Measurements from ENCODE around the gene NTM.

Gene NTM

DNA sequence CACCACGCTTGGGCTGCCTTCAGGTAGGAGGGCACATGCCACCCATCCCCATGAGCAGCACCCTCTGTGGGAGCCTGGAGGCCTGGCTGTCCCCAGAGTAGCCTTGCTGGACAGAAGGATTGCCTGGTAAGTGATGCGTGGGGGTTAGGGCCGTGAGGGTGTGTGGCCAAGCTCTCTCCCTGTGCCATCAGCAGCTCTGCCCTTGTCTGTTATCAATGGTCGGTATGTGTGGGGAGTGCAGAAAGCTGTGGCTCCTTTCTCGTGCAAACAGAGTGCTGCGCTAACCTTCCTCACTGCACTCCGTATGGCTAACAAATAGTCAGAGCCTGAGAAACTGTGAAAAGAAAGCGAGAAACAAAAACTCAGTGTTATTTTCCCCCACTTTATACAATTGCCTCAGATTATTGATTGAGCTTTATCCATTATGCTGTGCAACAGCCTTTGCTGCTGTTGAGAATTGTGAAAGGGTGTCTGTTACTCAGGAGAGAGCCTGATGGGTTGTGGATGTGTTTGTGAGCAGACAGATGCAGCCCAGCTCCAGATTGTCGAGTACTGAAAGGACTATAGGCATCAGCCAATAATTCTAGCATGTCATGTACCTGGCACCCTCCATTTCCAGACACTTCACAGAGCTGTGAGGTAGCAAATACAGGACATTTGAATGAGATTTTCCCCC, 432.2 kb downstream of the NTM start:
- DNase-seq: no peak

DNA sequence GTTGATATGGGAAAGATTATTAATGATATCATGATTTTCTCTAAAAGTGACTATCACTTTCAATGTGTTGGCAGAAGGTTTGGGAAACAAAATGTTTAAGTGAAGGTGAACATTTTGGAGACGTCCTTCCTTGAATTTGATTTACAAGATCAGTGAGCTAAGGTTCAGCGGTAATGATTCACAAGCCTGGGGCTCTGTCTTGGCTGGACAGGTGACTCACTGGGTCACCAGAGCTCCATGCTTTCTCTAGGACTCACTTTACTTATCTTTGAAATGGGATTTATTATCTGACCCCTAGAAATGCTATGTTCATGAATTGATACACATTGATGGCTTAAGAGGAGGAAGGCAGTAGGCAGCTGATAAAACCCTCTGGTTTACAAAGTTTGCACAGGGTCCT, 437.5 kb downstream of the NTM start:
- DNase-seq: no peak

DNA sequence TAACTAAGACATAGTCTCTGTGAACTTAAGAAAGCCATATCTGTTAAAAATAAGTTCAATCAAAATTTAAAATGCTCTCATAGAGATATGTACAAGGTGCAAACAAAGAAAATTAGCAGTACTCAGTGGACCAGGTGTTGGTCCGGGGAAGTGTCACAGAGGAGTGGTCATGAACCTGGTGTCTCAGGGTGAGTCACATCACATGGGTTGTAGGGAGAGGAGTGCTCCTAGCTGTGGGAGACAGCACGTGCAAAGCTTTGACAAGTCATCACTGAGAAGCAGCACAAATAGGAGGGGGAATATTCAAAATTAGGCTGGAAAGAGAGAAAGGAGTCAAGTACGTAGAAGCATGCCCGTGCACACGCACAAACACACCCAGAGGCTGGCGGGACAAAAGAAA, 438.1 kb downstream of the NTM start:
- DNase-seq: no peak

DNA sequence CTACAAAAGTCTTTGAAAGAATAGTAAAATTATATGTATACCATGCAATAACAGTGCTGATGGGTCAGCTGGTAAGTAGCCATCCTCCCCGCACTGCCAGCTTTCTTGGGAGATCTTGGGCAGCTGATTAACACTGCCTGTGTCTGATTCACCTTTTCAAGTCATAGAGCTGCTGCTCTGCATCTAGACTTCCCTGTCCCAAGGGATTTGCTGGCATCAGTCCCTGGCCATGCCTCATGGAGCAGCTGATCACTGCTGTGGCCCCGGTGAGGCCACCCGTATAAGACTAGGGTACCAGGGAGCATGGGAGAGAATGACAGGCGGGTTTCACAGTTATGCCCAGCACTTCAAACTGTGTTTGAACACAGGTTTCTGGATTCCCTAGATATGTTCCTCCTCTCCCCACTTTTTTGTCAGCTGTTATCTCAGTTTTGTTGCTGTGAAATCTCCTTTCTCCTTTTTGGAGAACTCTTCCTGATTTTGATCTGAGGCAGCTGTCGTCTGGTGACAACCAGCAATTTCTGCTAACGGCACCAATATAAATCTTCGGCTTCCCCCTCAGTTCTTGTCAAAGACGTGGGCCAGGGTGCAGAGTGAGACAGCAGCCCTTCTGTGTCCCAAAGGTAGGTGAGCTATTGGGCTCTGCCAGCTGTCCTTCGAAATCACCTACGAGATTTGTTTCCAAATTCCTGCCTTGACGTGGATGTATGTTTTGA, 438.9 kb downstream of the NTM start:
- no peak for DNase-seq

DNA sequence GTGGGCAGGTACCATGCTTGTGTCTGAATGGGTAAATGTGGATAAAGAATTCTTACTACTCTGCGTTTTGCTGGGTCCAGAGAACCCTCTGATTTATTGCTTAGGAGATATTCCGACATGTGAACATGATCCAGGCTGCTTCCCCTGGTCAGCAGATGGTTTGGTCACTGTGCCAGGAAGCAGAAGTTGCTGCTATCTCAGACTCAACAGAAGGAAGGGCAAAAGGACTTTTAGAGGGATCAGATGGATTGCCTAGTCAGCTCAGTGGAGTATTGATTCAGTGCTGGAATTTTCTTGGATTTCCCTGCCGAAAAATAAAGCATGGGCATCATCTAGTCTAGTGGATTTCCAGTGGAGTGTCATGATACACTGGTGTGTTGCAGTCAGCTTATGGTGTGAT, 440.1 kb downstream of the NTM start:
- DNase-seq: no peak

DNA sequence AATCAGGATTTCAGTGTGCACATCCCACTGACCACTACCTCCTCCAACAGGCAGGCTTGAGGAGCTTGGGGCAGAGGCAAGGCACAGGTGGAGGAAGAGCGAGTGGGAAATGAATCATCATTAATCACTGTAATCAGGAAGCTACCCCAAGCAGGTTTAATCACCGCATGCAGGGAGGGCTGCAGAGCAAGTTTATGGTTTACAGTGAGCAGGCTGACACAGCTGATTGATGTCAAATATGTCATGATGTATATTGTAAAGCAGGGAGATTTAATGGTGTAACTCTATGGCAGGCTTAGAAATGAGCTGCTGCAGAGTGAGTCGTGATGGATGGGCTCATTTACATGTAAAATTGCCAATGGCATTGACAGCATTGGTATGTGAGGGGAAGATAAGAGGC, 441.0 kb downstream of the NTM start:
- no peak for DNase-seq

DNA sequence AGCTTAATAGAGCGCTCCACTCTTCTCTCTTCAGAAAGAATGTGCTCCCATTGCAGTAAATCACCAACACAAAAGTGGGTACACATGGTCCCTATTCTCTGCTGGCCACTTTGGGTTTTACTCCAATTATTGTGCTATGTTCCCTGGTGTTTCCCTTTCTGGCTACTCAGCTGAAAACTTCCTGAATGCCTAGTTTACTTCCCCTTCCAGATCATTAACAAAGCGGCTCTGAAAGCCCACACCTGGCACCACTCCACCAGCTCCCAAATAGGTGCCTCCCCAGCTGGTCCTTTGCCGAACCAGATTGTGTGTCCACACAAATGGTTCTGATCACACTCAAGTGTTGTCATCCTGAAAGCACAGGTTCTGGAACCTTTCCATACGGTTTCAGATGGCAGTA, 443.7 kb downstream of the NTM start:
- DNase-seq: no peak

DNA sequence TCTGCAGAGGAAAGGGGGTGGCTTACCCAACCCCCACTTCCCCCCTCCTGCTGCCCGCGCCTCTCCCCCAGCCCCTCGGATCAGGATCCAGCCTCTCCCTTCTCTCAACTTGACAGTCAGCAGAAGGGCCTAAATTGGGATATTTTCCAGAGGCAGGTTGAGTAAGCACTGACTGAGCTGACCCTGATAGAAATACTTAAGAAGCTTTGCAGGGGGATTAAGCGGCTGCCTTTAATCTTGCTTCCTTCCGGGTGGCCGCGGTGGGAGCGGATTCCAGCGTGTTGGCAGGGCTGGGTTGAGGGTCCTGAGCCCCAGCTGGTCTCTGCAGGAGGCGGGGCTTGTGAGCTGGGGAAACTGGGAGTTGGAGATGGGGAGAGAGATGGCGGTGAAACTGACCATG, 445.2 kb downstream of the NTM start:
- DNase-seq: no peak

DNA sequence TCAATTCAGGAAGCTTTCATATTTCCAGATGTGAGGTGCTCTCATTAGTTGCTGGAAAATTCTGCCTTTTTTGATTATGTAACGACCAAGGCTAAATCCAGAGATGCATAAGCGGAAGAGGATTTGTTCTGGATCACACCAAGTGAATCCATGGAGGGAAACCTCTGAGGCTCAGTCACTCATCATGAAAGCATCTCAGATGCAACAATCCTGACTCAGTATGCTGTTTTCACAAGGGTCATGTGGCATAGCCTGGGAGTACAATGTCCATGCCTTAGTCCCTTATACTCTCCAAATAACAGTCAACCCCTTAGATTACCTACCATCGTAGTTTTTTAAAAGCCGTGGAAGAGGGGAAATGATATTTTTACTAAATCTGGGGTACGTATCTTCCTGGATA, 445.6 kb downstream of the NTM start:
- DNase-seq: no peak

DNA sequence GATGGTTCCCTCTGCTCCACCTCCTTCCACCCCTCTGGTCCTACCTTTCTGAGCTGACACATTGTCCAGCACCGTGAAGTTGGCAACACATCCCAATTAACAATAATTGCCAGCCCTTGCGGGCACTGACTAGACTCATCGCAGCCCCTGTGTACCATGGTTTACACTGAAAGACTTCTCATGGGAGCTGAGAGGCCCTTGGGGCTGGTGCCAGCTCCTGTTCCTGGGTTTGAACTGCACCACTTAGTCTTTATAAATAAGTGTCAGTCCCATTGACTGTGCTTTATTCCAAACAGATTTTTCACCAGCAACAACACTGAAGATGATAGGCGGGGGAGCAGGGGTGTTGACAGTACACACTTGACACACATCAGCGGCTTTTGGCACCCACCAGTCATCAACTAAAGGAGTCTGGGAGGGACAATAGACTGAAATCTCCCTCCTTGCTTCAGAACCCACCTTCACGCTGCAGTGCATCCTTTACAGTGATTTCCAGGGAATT, 447.3 kb downstream of the NTM start:
- DNase-seq: no peak

DNA sequence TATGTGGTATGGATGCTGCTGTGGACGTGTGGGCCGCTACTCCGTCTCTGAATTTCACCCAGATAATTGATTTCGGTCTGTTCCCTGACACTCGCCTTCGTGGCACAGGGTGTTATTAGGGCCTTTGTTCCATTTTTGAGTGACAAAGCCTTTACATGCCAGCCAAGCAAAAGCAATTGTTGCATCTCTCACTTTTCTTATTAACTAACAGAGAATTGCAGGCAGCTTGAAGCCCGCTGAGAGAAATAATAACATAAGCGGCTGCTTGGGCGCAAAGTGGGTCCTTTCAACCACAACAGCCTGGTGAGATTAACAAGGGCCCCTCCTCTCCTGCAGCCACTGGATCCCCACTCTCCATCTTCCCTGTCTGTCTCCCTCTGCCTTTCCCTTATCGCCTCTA, 449.4 kb downstream of the NTM start:
- DNase-seq: no peak

DNA sequence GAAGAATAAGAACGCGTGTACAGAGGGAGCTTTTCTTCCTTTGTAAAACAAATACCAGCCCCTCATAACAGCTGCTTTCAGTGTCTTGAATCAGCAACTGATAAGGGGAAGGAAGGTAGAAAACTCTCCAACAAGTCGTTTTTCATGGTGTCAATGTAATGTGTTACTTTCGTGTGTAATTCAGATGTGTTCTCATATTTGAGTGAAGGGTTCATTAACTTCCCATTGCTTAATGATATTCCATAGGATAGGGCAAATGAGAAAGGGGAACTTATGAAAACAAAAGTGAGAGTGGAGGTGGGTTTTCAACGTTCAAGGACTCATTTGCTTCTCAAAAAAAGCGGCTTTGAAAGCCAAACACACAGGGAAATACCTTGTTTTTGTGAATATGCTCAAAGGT, 452.1 kb downstream of the NTM start:
- no peak for DNase-seq

DNA sequence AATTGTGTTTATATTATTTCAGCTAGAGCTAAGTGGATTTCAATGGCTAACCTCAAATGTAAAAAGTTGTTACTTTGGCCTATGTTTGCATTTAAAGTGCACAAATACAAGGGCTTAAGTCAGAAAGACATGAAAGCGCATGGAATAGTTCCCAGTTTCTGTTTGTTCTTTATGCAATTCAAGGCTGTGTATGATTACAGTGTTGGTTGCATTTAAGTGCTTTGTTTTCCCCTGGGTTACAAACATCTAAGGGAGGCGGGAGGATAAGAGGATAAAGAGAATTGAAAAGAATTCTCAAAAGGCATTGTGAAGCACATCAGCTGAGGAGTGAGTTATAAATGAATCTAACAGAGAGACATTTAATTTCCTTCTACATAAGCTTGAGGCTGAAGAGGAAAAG, 453.4 kb downstream of the NTM start:
- DNase-seq: no peak

DNA sequence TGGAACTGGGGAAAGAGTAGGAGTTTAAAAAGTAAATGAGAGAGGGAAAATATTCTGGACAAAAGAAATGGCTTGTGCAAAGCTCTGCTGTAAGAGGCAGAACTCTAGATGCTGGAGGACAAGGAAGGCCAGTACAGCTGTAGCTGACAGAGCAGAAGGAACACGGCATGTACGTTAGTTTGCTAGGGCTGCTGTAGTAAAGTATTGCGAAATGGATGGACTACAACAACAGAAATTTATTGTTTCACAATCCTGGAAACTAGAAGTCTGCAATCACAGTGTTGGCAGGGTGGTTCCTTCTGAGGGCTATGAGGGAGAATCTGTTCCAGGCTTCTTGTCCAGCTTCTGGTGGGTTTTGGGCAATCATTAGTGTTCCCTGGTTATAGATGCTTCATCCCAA, 454.4 kb downstream of the NTM start:
- no peak for DNase-seq

DNA sequence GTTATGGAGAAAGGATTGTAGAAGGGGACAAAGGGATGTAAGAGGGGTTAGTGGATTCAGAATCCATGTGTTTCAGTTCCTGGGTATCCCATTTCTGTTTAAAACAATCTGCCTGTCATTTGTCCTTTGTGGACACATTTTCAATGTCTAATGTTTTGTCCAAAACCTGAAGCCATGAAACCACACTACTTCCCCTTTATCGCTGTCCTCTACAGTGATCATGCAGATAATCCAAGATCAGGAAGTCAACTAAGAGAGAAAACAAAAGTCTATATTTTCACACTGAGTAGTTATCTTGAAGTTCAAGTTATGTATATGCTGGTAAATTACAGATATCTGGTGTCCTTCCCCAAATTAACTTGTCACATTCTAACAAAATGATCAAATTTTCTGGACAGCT, 457.0 kb downstream of the NTM start:
- no peak for DNase-seq

DNA sequence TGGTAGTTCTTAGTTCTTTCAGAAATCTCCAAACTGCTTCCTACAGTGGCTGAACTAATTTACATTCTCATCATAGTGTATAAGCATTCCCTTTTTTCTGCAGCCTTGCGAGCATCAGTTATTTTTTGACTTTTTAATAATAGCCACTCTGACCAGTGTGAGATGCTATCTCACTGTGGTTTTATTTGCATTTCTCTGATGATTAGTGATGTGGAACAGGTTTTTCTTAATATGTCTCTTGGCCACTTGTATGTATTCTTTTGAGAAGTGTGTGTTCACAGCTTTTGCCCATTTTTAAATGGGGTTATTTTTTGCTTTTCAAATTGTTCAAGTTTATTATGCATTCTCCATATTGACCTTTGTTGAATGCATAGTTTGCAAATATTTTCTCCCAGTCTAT, 459.3 kb downstream of the NTM start:
- DNase-seq: no peak

DNA sequence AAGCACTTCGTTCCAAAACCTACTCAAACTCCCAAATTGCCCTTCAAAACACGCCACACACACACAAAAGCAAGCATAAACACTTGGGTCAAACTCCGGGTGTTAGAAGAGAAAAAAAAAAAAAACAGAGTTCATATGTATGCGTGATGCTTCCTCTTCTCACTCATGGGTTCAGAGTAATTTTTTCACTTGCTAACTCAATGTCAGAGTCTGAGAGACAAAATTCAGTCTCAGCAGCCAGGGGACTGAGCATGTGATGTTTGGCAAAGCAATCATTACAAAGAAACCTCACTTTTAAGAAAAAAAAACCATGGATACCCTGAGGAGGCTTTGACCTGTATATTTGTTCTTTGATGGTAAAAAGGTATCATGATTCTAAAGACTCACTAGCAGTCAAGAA, 461.7 kb downstream of the NTM start:
- DNase-seq: no peak

DNA sequence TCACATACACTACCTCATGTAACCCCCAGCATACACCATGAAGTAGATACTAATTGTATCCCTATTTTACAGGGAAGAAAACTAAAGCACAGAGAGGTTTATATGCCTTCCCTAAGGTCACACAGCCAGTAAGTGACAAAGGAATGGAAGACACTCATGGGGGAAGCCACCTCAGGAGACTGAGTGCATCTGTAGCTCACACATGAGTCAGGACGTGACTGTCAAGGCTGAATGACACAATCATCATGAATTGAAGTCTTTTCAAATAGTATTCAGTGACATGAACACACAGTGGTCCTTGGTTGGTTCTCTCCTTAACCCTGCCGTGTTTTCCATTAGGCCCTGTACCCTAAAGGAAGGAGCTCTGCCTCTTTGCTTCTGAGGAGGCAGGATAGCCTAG, 463.0 kb downstream of the NTM start:
- no peak for DNase-seq

DNA sequence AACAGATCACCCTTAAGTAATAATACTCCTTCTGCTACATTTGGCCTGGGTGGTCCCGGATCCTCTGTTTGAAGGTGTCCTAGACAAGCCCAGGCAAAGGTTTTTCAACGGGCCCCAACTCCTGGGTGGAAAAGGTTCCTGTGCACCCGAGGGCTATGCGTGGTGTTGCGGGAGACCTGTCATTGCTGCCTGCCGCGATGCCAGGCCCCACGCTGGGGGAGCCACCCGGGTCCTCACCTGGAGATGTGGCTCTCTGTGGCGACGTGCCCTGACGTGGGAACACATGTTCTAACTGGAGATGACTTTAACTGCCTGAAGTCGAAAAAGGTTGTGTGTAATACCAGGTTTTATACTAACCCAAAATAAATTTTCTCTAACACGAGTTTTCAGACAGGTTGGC, 467.1 kb downstream of the NTM start:
- no peak for DNase-seq

DNA sequence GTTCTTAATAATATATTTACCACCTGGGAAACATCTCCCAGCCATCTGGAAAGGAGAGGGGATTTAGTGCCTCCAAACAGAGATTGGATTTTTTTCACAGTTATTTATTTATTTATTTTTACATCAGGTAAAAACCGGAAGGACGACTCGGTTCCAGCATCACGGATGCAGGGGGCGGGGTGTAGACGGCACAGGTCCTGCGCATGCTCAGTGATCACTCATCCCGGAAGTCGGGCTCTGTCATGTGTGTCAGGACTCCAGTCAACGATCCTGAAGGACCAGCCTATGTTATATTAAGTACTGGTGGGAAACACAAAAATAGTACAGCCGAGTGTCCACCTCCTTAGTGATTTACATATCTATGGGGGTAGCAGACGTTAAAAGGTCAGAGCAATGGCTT, 467.6 kb downstream of the NTM start:
- no peak for DNase-seq

DNA sequence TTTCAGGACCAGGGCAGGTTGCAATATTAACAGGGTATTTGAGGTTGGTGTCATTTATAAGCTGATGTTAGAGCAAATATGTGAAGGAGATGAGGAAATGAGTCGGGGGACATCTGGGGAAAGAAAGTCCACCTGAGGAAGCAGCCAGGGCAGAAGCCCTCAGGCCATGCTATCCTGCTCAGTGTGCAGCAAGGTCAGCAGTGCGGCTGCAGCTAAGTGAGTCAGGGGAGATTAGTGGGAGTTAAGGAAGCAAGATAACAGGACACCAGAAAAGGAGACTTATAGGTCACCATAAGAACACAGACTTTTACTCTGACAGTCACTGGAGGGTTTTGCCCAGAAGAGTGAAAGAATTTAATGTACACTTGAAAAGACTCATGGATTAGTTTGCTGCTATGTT, 468.9 kb downstream of the NTM start:
- no peak for DNase-seq

DNA sequence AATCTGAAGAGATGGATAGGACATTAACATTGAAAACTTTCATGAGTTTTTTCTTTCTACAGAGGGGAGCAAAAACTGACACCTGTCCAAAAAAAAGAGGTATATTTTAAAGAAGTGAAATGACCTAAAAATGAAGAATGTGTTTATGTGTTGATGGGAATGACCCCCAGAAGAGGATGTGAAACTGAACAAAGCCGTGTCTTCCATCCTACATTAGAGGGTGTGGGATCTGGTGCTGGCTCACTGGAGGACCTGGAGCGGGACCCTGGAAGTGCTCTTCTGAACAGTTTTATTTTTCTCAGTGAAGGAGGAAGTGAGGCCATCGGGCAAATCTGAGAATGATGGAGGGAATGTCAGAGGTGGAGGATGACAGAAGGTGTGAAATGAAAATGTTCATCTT, 470.1 kb downstream of the NTM start:
- DNase-seq: no peak

DNA sequence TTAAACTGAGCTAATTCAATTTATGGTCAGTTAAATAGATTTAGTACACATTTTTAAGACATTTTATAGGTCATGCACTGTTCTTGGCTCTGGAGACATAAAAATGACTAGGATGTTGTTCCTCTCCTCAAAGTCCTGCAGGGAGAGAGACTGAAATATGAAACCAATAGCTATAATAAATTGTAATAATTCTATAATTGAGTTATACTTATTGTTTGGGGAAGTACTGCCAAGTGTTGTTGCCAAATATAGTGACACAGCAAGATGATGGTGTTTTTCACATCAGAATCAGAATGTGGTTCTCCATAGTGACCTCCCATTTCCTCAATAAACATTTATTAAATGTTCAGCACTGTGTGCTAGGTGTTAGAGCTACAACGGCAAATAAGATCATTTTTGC, 470.6 kb downstream of the NTM start:
- DNase-seq: no peak

DNA sequence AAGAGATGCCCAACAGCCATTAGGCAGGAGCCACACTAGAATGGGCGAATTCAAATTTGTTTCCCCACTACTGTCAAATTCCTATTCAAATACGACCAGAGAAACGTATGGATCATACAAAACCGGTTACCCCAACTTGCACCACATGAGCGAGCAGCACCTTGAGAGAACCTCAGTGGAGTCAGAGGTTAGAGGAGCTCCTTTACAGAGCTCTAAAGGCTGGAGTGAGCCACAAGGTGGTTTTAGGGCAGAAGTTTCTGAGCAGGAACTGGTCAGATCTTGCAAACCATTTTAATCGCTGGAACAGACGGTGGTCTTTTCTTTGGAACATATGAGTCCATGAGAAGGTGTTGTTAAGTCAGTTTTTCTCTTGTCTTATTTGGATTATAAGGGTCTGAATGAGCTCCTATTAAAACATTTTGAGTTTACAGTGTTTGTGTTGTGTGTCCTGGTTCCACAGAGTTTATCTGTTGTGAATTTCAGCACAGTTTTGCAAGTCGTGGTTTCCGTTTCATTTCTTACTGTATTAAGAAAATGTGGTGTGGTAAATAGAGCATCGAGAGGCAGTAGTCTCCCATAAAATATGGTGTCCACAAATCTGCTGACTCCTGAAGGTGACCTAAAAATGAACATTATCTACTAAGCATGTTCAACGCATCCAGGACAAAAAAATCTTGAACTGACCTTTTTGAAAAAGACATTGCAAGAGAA, 471.7 kb downstream of the NTM start:
- DNase-seq: no peak
